Subcutaneous adipose tissue (tissue), 4 donors: Measurements from ENCODE around the gene MPP4. TPM values are rescaled to one million over a fixed set of nuclear protein-coding genes. Genes with fewer than 3 reads are reported as not detected.

Source experiments
- CTCF ChIP-seq: fragments of 450-650 bp; IDR thresholded peaks from one replicate; pipeline ENCODE4 v1.5.1; 2016; ENCODE audit warnings: low read depth, mild to moderate bottlenecking, control low read depth, antibody characterized with exemption, moderate library complexity
- total RNA-seq, 4 donors: library from RNA; depleted of rRNA; stranded (reverse); fragments of >200 nt; gene quantifications; one replicate each; pipeline ENCODE4 v1.1.0, GENCODE V29; 2016

MPP4 gene
- total RNA-seq, 4 donors from 2014 or later = 0.22 to 0.85 TPM; not detected in 2

DNA sequence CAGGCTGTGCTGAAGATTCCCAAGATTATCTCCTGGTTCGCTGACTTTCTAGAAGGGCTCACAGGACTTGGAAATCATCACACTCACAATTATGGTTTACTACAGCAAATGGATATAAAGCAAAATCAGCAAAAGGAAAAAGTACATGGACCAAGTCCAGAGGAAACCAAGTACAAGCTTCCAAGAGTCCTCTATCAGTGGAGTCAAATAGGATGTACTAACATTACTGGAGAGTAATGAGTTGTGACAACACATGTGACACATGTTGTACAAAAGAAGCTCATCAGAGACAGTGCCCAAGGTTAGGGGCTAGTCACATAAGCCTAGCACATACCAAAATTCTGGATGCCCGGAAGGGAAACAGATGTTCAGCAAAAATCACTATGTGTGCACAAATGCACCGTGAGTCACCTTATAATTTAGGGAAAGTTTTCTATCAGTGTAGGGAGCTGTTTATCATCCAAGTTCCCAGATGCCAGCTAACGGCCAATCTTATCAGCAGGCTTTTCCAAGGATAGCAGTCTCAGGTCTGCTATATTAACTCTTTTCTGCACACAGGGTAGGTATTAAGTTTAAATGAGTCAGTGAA is 64.7 kb downstream of the MPP4 start:
- TF ChIP-seq CTCF = no peak

- TF ChIP-seq CTCF = no peak
Measured at GRCh38 chr2:201631041-201631440, 67.4 kb downstream of the MPP4 start.

DNA sequence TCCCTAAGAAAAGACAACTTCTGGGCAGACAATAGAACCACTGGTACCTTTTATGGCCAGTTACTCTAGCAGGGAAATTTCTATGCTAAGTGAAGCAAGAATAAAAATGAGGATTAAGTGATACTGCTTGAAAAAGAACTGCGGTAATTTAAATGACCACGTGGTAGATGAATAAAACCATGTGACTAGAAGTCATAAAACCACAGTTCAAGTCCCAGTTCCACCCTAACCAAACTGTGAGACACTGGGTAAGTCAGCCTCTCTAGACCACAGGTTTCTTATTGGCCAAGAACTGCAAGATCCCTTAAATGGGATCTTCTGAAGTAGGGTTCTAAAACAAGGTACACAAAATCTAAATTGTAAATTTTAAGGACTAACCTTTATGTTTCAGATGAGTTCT is 67.9 kb downstream of the MPP4 start:
- no peak for TF ChIP-seq CTCF

GRCh38 chr2:201628545-201628944 is 69.9 kb downstream of the MPP4 start:
- no peak for TF ChIP-seq CTCF

- no peak for TF ChIP-seq CTCF
Measured at GRCh38 chr2:201622306-201622970, 76.0 kb downstream of the MPP4 start.

DNA sequence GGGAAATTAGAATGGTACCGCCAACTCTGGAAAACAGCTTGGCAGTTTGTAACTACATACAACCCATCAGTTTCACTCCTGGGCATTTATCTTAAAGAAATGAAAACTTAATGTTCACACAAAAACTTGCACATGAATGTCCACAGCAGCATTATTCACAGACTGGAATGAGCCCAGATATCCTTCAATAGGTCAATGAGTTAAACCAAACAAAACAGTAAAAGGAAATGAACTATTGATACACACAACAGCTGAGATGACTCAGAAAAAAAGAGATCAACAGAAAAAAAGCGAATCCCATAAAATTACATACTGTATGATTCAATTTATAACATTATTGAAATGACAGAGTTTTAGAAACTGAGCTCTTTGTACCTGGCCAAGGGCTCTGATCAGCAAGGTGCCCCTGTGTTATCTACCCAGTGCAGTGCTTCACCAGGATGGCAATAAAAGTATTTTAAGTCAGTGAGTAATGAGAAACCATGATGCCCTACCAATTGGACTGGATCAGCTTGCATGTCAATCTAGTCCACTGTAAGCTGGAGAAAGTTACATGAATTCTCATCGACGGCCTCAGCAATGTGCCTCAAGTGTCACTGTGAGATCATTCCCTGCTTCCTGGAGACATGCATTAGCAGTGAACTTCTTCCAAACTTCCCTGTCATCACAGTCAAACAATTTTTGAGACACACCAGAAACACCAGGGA is 77.0 kb downstream of the MPP4 start:
- TF ChIP-seq CTCF = no peak

DNA sequence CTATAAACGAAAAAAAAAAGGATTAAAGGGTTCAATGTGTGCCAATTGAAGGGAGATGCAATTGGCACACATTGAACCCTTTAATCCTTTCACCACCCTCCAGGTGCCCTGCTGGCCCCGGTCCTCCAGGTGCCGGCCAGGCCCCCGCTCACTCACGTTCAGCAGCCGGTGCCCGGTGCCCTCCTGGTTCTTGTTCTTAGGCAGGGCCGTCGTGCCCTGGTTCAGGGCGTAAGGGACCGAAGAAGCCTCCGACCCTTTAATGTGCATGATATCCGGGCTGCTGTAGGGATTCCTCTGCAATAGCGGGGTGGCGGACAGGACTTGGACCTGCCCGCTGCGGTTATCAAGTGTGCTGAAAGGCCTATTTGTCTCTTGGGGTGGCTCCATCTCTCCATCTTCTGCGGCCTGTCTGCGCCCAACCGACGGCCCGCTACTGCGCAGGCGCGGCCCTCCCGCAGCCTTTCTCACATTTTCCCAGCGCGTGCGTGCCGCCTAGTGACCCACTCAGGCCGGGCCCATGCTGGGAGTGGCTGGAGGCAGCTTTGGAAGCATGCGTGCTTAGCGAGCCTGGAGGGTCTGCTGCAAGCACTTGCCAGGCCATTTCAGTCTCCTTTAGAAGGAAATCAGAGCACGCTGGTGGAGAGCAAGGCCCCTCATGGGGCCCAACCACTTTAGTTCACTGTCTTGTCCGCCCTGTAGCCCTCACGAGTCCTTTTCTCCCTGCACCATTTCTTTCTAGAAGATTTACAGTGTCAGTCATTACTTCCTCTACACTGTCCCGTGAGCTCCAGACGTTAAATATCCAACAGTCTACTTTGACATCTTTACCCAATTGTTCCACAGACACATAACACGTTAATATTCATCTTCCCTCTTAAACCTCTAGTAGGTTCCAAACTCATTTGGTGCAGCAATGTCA is 79.4 kb downstream of the MPP4 start:
- TF ChIP-seq CTCF = no peak
